Chondrocyte (in vitro differentiated cells): Measurements from ENCODE around the gene HSPA9. TPM values are rescaled to one million over a fixed set of nuclear protein-coding genes. Genes with fewer than 3 reads are reported as not detected.

Experiments
- DNase-seq: peaks from one replicate; pipeline ENCODE4 v3.0.0; 2021; ENCODE audit warnings: mixed read lengths, low spot score
- H3K27ac Mint-ChIP-seq: one replicate; pipeline ENCODE4 v1.8.0; 2021; ENCODE audit warnings: mild to moderate bottlenecking, moderate library complexity, mixed read lengths; ENCODE audit not compliant: unreplicated experiment
- H3K27me3 Mint-ChIP-seq: 2 replicates; pipeline ENCODE4 v1.8.0; 2021; ENCODE audit warnings: low read depth, mixed read lengths
- H3K36me3 Mint-ChIP-seq: 2 replicates; pipeline ENCODE4 v1.8.0; 2021; ENCODE audit warnings: low read depth, mixed read lengths
- H3K4me1 Mint-ChIP-seq: 2 replicates; pipeline ENCODE4 v1.8.0; 2021; ENCODE audit warnings: low read depth, mild to moderate bottlenecking, mixed read lengths
- H3K4me3 Mint-ChIP-seq: one replicate; pipeline ENCODE4 v1.8.0; 2021; ENCODE audit warnings: mild to moderate bottlenecking, moderate library complexity, mixed read lengths; ENCODE audit not compliant: unreplicated experiment
- H3K9me3 Mint-ChIP-seq: 2 replicates; pipeline ENCODE4 v1.8.0; 2021; ENCODE audit warnings: low read depth, mixed read lengths
- total RNA-seq: library from RNA; stranded (reverse); gene quantifications from 3 replicates; pipeline ENCODE4 v1.2.1, GENCODE V29; 2021
- TF ChIP-seq, protein P1 (sequence below): fragments of 200-600 bp; sonication (generic); IDR thresholded peaks from 2 replicates; pipeline ENCODE4 v1.5.0; 2021; ENCODE audit warnings: antibody characterized with exemption, mild to moderate bottlenecking, moderate library complexity

The HSPA9 gene
- total RNA-seq, 1 donor from 2014 or later, result 241 TPM

DNA sequence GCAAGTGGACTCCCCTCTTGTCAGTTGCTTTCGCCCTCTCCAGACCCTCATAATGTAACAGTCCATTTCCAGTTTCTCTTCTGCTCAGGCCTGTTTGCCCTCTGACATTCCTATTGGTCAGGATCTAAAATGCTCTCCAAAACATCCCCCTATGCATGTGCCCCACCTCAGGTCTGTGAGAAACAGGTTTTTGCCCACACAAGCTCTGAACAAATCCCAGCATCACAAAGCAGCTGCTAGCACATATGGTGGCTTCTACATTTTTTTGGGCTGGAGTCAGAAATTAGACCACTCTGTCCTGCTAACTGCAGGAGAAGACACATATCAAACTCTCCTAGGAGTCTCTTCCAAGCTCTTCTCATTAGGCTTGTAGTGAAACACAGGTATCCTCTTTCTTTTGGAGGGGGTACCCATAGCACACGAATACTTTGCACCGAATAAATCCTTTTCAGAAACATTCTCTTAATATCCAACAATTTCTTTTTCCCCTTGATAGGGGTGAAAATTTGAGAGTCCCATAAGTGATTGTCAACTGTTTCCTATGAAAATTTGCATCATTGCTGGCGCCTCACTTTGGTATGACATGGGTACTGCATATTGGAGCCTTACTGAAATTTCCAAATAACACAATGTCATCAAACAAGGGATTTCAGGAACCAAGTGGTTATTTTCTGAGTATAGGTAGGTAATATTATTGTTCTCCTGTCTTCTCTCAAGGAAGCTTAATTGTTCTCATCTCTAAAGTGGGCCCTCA is 19.3 kb upstream of the HSPA9 start:
- Mint-ChIP-seq H3K4me3 (no peak overlapping the region), H3K36me3 (no peaks in the 10 kb centered on the region), H3K27me3 (peaks cover 3% of the 10 kb centered on the region), H3K27ac (no peak overlapping the region), H3K9me3 (no peaks in the 10 kb centered on the region), H3K4me1 (no peaks in the 10 kb centered on the region)
- TF ChIP-seq, protein P1, sequence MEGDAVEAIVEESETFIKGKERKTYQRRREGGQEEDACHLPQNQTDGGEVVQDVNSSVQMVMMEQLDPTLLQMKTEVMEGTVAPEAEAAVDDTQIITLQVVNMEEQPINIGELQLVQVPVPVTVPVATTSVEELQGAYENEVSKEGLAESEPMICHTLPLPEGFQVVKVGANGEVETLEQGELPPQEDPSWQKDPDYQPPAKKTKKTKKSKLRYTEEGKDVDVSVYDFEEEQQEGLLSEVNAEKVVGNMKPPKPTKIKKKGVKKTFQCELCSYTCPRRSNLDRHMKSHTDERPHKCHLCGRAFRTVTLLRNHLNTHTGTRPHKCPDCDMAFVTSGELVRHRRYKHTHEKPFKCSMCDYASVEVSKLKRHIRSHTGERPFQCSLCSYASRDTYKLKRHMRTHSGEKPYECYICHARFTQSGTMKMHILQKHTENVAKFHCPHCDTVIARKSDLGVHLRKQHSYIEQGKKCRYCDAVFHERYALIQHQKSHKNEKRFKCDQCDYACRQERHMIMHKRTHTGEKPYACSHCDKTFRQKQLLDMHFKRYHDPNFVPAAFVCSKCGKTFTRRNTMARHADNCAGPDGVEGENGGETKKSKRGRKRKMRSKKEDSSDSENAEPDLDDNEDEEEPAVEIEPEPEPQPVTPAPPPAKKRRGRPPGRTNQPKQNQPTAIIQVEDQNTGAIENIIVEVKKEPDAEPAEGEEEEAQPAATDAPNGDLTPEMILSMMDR, result peak; percentile 63
- DNase-seq, result no peak

DNA sequence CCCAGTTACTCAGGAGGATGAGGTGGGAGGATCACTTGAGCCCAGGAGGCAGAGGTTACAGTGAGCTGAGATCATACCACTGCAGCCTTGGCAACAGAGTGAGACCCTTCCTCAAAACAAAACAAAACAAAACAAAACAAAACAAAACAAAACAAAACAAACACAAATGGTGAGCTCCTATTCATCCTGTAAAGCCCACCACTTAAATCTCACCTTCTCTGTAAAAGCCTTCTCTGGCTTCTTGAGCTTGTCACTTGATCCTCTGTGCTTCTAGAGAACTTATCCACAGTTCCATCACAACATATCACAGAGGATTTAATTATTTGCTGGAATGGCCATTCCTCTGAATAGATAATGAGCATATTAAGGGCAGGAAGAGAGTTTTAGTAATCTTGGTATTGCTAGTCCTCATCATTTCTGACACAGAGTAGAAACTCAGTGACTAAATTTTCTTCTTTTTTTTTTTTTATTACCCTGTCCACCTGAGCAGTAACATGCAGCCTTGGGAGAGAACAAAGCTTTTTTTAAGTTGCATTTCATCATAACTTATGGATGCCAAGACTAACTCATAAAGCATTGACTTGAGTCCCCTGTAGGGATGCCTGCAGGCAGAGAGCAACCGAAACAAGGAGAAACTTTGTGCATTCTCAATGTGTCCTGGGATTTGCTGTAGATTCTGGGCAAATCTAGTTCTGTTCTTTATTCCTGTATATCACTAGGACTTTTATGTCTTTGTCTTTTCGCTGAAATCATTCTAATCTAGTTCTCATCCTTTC is 13.0 kb upstream of the HSPA9 start:
- H3K27me3 Mint-ChIP-seq, result no peaks in the 10 kb centered on the region
- TF ChIP-seq, protein P1, result no peak
- no peaks in the 10 kb centered on the region for H3K9me3 Mint-ChIP-seq
- H3K36me3 Mint-ChIP-seq, result no peaks in the 10 kb centered on the region
- H3K4me1 Mint-ChIP-seq, result no peaks in the 10 kb centered on the region
- H3K4me3 Mint-ChIP-seq, result no peak overlapping the region
- DNase-seq, result no peak
- H3K27ac Mint-ChIP-seq, result no peak overlapping the region

DNA sequence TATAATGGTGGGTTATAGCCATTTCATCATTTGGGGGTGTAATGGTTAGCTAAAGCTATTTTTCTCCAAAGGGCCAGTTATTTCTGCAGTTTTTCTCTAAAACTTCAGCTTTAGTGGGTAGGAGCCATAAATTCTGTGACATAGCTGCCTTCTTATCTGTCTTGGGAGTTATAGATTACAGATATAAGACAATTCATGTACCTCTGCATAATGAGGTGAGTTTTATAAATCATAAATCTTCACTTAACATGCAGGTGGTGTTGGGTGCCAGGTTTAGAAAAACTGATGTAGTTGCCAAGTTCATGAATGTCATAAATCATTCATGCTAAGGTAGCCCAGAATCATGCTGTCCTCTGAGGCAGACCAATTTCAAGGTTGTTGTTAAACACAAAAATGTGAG is 10.0 kb upstream of the HSPA9 start:
- TF ChIP-seq, protein P1, result no peak
- no peak for DNase-seq
- Mint-ChIP-seq H3K4me1 (no peaks in the 10 kb centered on the region), H3K9me3 (no peaks in the 10 kb centered on the region), H3K4me3 (no peak overlapping the region), H3K27ac (no peak overlapping the region), H3K27me3 (no peaks in the 10 kb centered on the region), H3K36me3 (no peaks in the 10 kb centered on the region)

DNA sequence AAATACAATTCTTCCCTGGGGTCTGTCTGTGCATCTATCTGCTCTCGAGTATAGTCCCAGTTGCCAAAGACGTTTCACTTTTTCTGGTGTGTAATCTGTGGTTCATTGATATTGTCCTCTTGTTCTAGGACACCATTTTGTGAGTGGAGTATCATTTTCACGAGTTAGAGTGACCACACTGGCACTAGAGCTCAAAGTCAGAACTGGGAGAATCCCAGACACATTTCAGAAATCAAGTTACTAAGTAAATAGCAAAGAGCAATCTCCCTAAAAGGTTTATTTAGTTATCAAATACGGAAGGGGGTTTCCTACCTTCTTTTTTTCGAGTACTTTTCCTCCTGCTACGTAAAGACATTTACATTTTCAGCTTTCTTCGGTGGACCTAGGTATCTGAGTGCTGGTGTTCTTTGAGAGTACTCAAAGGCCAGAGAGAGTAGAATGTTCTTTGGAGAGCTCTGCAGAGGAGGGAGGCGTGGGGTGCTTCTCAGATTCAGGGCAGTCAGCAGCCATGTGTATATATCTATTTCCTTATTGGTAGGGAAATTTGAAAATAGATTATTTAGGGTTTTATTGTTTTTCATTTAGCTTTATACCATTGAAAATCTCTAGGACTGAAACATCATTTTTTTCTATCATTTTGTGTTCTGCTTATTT is 8.9 kb upstream of the HSPA9 start:
- Mint-ChIP-seq H3K4me3 (no peak overlapping the region), H3K9me3 (no peaks in the 10 kb centered on the region), H3K27me3 (no peaks in the 10 kb centered on the region), H3K4me1 (peaks cover 3% of the 10 kb centered on the region), H3K36me3 (no peaks in the 10 kb centered on the region), H3K27ac (no peak overlapping the region)
- TF ChIP-seq, protein P1, result no peak
- DNase-seq, result no peak

DNA sequence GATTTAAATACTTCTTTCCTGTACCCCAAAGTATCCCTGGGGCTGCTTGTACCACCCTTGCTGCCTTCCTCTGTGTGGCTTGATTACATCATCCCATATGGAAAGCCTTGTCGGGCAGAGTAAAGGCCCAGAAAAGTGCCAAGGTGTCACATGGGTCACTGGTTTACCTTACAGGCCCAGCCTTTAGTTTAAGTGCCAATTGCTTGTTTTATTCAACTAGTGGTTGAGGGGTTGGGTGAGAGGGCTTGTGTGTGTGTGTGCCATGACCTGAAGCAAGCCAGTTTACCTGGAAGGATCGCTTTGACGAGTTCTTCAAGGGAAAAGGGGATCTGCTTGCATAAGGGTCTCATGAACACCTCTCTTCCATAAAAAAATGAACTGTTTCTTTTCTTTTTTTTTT is 7.8 kb upstream of the HSPA9 start:
- no peaks in the 10 kb centered on the region for H3K27me3 Mint-ChIP-seq
- TF ChIP-seq, protein P1, result no peak
- no peak overlapping the region for H3K4me3 Mint-ChIP-seq
- no peaks in the 10 kb centered on the region for H3K9me3 Mint-ChIP-seq
- no peak overlapping the region for H3K27ac Mint-ChIP-seq
- H3K36me3 Mint-ChIP-seq, result no peaks in the 10 kb centered on the region
- peaks cover 3% of the 10 kb centered on the region for H3K4me1 Mint-ChIP-seq
- DNase-seq, result no peak
